ENCODE measurements around the gene RFC3.

- no peak for TF ChIP-seq CTCF (IDR thresholded peaks at IDR 0.05)
- no peak for TF ChIP-seq POLR2A (IDR thresholded peaks at IDR 0.05)
Measured at GRCh38 chr13:33855371-33855895, 37.5 kb downstream of the RFC3 start.
